ENCODE measurements around the gene KIRREL3. TPM values are rescaled to one million over a fixed set of nuclear protein-coding genes. Genes with fewer than 3 reads are reported as not detected.

KIRREL3 gene
- total and polyA plus RNA-seq, 2 donors (not counting 3 experiments of a cell fraction or from before 2014, with no cell fraction given), result not detected

- H3K4me1 ChIP-seq (ENCODE audit: control insufficient read depth, extremely low read depth, insufficient read depth, low read length), result no peaks in the 10 kb centered on the region
- no peaks in the 10 kb centered on the region for H3K36me3 ChIP-seq (ENCODE audit: control insufficient read depth in 2 of 2, extremely low read depth in 1 of 2, insufficient read depth in 2 of 2, low read length in 2 of 2)
- intact Hi-C loops (cut with micrococcal nuclease) (no loop called here), dilution Hi-C loops (cut with MboI; ENCODE audit: extremely low pct_ligation_motif_present, low sequenced_read_pairs) (no loop called here)
- no peak overlapping the region for H3K27ac ChIP-seq (ENCODE audit: insufficient read depth, low read depth, low read length)
- H3K79me2 ChIP-seq (ENCODE audit: control insufficient read depth, insufficient read depth, low read length), result no peaks in the 10 kb centered on the region
- H3K4me2 ChIP-seq (ENCODE audit: insufficient read depth, low read length), result no peak overlapping the region
- H3K27me3 ChIP-seq (ENCODE audit: control insufficient read depth in 2 of 2, insufficient read depth in 2 of 2, low read length in 2 of 2), result peaks cover 0 to 5% of the 10 kb centered on the region in 2 experiments
- TF ChIP-seq CTCF (IDR thresholded peaks at IDR 0.05; ENCODE audit: extremely low read depth in 1 of 2, insufficient read depth in 1 of 2, low read depth in 1 of 2, low read length in 2 of 2) (no peak), EZH2 (IDR thresholded peaks at IDR 0.05; ENCODE audit: borderline replicate concordance, low read depth, low read length, severe bottlenecking) (no peak), FOS (IDR thresholded peaks at IDR 0.05; ENCODE audit: borderline replicate concordance, insufficient read depth, low read length) (no peak), MAX (IDR thresholded peaks at IDR 0.05; ENCODE audit: insufficient read depth, insufficient read length) (no peak), POLR2A (IDR thresholded peaks at IDR 0.05; ENCODE audit: low read depth, low read length) (no peak), JUN (IDR thresholded peaks at IDR 0.05; ENCODE audit: borderline replicate concordance, insufficient read depth, insufficient read length, low read depth) (no peak), MYC (IDR thresholded peaks at IDR 0.05; ENCODE audit: low read depth, low read length) (no peak), POLR2AphosphoS5 (IDR thresholded peaks at IDR 0.05; ENCODE audit: insufficient read depth, low read depth, low read length) (no peak), GATA2 (IDR thresholded peaks at IDR 0.05; ENCODE audit: insufficient read depth, insufficient read length, low read depth, low read length) (no peak)
- ChIA-PET POLR2A (no interaction called here), CTCF (no interaction called here)
- H2AFZ ChIP-seq (ENCODE audit: low read depth, low read length), result no peak overlapping the region
- H3K4me3 ChIP-seq (replicated peaks in 1 of 3; ENCODE audit: insufficient read depth in 1 of 3, low read depth in 1 of 3, low read length in 3 of 3), result no peak overlapping the region
- H3K9ac ChIP-seq (replicated peaks; ENCODE audit: extremely low read depth, insufficient read depth, low read length), result no peak overlapping the region
- H3K9me1 ChIP-seq (replicated peaks; ENCODE audit: control insufficient read depth, extremely low read depth, insufficient read depth, low read length), result no peaks in the 10 kb centered on the region
- no TSS peak for BruUV-seq (replicated peaks)
- DNase-seq (ENCODE audit: low read depth, low spot score) (no peak), FAIRE-seq (no peak)
- H4K20me1 ChIP-seq (replicated peaks; ENCODE audit: control insufficient read depth, extremely low read depth, insufficient read depth, low read length), result no peaks in the 10 kb centered on the region
- H3K9me3 ChIP-seq (replicated peaks; ENCODE audit: control insufficient read depth, insufficient read depth, low read length), result no peaks in the 10 kb centered on the region
Observed at GRCh38 chr11:126547691-126548090, 452.9 kb downstream of the KIRREL3 start.

Data from endothelial cell of umbilical vein (primary cell).